GM12878 (cell line): ENCODE results near the gene VWA8. TPM values are rescaled to one million over a fixed set of nuclear protein-coding genes. Genes with fewer than 3 reads are reported as not detected.

Experiments
- ATAC-seq: fragments of 200-7000 bp; cut with Tn5 transposase; 3 replicates; pipeline ENCODE4 v1.9.1; 2020; ENCODE audit warnings: mild to moderate bottlenecking, moderate library complexity
- BruUV-seq: library from RNA; stranded (reverse); fragments of 400-500 nt; replicated peaks from 2 replicates; lab custom pipeline; 2021; lab: Mats Ljungman, UMichigan
- CTCF ChIA-PET: fragments of 300-600 bp; sonication (Branson Sonifier 250); formaldehyde crosslinking; extraction: SDS; loops from one replicate; lab custom pipeline; 2021; ENCODE audit warnings: inconsistent platforms; lab: Yijun Ruan, JAX
- POLR2A ChIA-PET: fragments of 350-600 bp; formaldehyde crosslinking; extraction: SDS; loops from one replicate; lab custom pipeline; 2021; ENCODE audit warnings: inconsistent platforms; lab: Charles Lee
- RAD21 ChIA-PET: fragments of 300-600 bp; sonication (Branson Sonifier 250); formaldehyde crosslinking; loops from one replicate; lab custom pipeline; 2023; ENCODE audit warnings: antibody characterized with exemption; ENCODE audit not compliant: unreplicated experiment; lab: Charles Lee
- SMC1A ChIA-PET: fragments of 300-600 bp; sonication (Branson Sonifier 250); formaldehyde crosslinking; loops from one replicate; lab custom pipeline; 2023; ENCODE audit not compliant: unreplicated experiment, uncharacterized antibody; lab: Charles Lee
- DNase-seq: peaks from one replicate; pipeline ENCODE4 v3.0.0-alpha.2; 2011; ENCODE audit warnings: low read depth, low spot score
- FAIRE-seq: peaks from 3 replicates; lab custom pipeline; 2011; peaks lifted over from hg19 to GRCh38; lab: Jason Lieb, UNC
- H2AFZ ChIP-seq: 2 replicates; pipeline ENCODE4 v1.6.0; 2011; ENCODE audit warnings: low read depth, low read length, control low read depth; ENCODE audit not compliant: control insufficient read depth
- H3K27ac ChIP-seq: 2 replicates; pipeline ENCODE4 v1.5.1; 2011; ENCODE audit warnings: control low read depth; ENCODE audit not compliant: control insufficient read depth, insufficient read depth
- H3K27me3 ChIP-seq, 2 experiments: replicated peaks in 1 of 2; 2 replicates each; pipeline versions ENCODE4 v1.6.0 to v1.6.1; 2011; ENCODE audit warnings: low read length in 1 of 2; ENCODE audit not compliant: control insufficient read depth in 2 of 2, insufficient read depth in 2 of 2
- H3K36me3 ChIP-seq, 2 experiments: 2 replicates each; pipeline ENCODE4 v1.5.1; 2011; ENCODE audit warnings: low read length in 1 of 2; ENCODE audit not compliant: control insufficient read depth in 2 of 2, insufficient read depth in 2 of 2
- H3K4me1 ChIP-seq: 2 replicates; pipeline ENCODE4 v1.6.1; 2011; ENCODE audit warnings: mild to moderate bottlenecking, low read length, moderate library complexity, mixed read lengths; ENCODE audit not compliant: control insufficient read depth, insufficient read depth
- H3K4me2 ChIP-seq: 2 replicates; pipeline ENCODE4 v1.6.0; 2011; ENCODE audit warnings: control low read depth; ENCODE audit not compliant: control insufficient read depth, insufficient read depth
- H3K4me3 ChIP-seq: fragments of 200-600 bp; sonication (generic); 2 replicates; pipeline ENCODE4 v1.5.1; 2016
- H3K79me2 ChIP-seq: 2 replicates; pipeline ENCODE4 v1.6.0; 2011; ENCODE audit warnings: low read length; ENCODE audit not compliant: control insufficient read depth, insufficient read depth
- H3K9ac ChIP-seq: 2 replicates; pipeline ENCODE4 v1.8.0; 2011; ENCODE audit warnings: low read length, control low read depth, mixed read lengths; ENCODE audit not compliant: control insufficient read depth, insufficient read depth
- H3K9me3 ChIP-seq: replicated peaks from 3 replicates; pipeline ENCODE4 v1.5.1; 2011; ENCODE audit warnings: mild to moderate bottlenecking, low read length; ENCODE audit not compliant: control insufficient read depth, insufficient read depth
- H4K20me1 ChIP-seq: 2 replicates; pipeline ENCODE4 v1.6.0; 2011; ENCODE audit not compliant: control insufficient read depth, insufficient read depth
- BCL11A ChIP-seq: IDR thresholded peaks from 2 replicates; pipeline ENCODE4 v1.6.1; 2011; ENCODE audit warnings: low read depth, low read length
- CREM ChIP-seq: IDR thresholded peaks from 2 replicates; pipeline ENCODE4 v1.6.1; 2014; ENCODE audit warnings: antibody characterized with exemption, low read depth
- KLF5 ChIP-seq: fragments of 450-650 bp; IDR thresholded peaks from 2 replicates; pipeline ENCODE4 v1.6.1; 2014; ENCODE audit warnings: mild to moderate bottlenecking; ENCODE audit not compliant: partially characterized antibody
- NFIC ChIP-seq: IDR thresholded peaks from 2 replicates; pipeline ENCODE4 v1.6.1; 2012; ENCODE audit warnings: low read depth, mild to moderate bottlenecking, inconsistent platforms, low read length, moderate library complexity
- NRF1 ChIP-seq: conservative IDR thresholded peaks from 2 replicates; pipeline ENCODE4 v1.6.1; 2011; ENCODE audit warnings: mild to moderate bottlenecking, low read depth, low read length, improper control_type of control experiment
- WRNIP1 ChIP-seq: IDR thresholded peaks from 2 replicates; pipeline ENCODE4 v1.6.1; 2011; ENCODE audit warnings: low read depth, low read length, improper control_type of control experiment, borderline replicate concordance
- YY1 ChIP-seq: IDR thresholded peaks from 2 replicates; pipeline ENCODE4 v1.6.1; 2011; ENCODE audit warnings: low read depth, mild to moderate bottlenecking, low read length
- WGBS: methylation state at CpG from one replicate; pipeline ENCODE4 v1.1.6; 2016; ENCODE audit warnings: low lambda C conversion rate; ENCODE audit not compliant: insufficient replicate concordance, insufficient coverage; ENCODE audit errors: missing lambda C conversion rate; 5-methylcytosine and 5-hydroxymethylcytosine counted together
- in situ Hi-C: fragments of 300-500 bp; cut with MboI; formaldehyde crosslinking; loops from 9 replicates; pipeline ENCODE4 v1.14.3; 2018; ENCODE audit warnings: mixed read lengths
- intact Hi-C: fragments of 100-400 bp; cut with micrococcal nuclease; formaldehyde crosslinking; loops from one replicate; pipeline ENCODE4 v1.14.2; 2022; ENCODE audit not compliant: unreplicated experiment
- polyA plus RNA-seq, 11 experiments: library from polyadenylated mRNA; depleted of rRNA in 4 of 11; unstranded in 6 of 11; stranded (reverse) in 5 of 11; fragments of >200 nt; fragmentation: Nextera tagmentation in 4 of 11; fragmentation: Illumina TruSeq in 1 of 11; extraction: Ambion mirVana in 4 of 11; extraction: Trizol in 1 of 11; gene quantifications; 1 replicate in 1 of 11; 2 replicates in 10 of 11; pipeline versions ENCODE4 v1.2.1 to v1.2.3, GENCODE V29; 2011 to 2016; ENCODE audit warnings: inconsistent platforms in 2 of 11, missing spikeins in 2 of 11, low read depth in 1 of 11
- total RNA-seq, 4 experiments: library from RNA; depleted of rRNA in 3 of 4; stranded (reverse); fragments of >200 nt in 3 of 4; fragmentation: Illumina TruSeq in 1 of 4; extraction: Trizol in 1 of 4; gene quantifications; 2 replicates each; pipeline versions ENCODE4 v1.2.1 to v1.2.3, GENCODE V29; 2013 to 2021
- TF ChIP-seq, protein P1 (sequence below): IDR thresholded peaks from 2 replicates; pipeline ENCODE4 v1.6.1; 2011; ENCODE audit warnings: mild to moderate bottlenecking, low read depth, low read length, moderate library complexity; ENCODE audit not compliant: insufficient replicate concordance
- TF ChIP-seq, protein P2 (sequence below): IDR thresholded peaks from 2 replicates; pipeline ENCODE4 v1.6.1; 2012; ENCODE audit warnings: improper control_type of control experiment, low read depth, low read length; ENCODE audit not compliant: insufficient replicate concordance
- TF ChIP-seq, protein P3 (sequence below): IDR thresholded peaks from 2 replicates; pipeline ENCODE4 v1.6.1; 2011; ENCODE audit warnings: low read depth, mild to moderate bottlenecking, low read length, moderate library complexity, borderline replicate concordance; ENCODE audit errors: extremely low read depth
- TF ChIP-seq, protein P4 (sequence below): fragments of 450-650 bp; IDR thresholded peaks from 2 replicates; pipeline ENCODE4 v1.6.1; 2017; ENCODE audit warnings: mild to moderate bottlenecking, moderate library complexity

VWA8 gene
- total and polyA plus RNA-seq, 10 of the 15 experiments (the other 5 are each of a cell fraction or from before 2014, with no cell fraction given), result 3.0 to 21.8 (median 13.5) TPM

DNA sequence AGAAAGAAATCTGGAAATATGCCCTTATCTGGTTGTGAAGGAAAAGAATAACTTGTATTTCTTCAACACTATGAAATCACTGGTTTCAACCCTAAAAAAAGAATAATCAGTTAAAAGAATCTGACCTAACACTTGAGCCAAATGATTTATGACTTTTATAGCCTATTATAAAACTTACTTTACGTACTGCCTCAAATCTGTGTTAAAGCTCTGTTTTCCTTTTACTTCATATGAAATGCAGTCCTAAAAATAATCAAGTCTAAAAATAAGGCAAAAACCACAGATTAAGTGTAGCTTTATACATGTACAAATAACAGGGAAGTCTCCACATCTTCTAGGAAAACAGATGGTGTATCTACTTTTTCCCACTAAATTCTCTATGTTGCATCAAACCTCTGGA lies 101.3 kb downstream of the VWA8 start (continued):
- TF ChIP-seq, protein P1, sequence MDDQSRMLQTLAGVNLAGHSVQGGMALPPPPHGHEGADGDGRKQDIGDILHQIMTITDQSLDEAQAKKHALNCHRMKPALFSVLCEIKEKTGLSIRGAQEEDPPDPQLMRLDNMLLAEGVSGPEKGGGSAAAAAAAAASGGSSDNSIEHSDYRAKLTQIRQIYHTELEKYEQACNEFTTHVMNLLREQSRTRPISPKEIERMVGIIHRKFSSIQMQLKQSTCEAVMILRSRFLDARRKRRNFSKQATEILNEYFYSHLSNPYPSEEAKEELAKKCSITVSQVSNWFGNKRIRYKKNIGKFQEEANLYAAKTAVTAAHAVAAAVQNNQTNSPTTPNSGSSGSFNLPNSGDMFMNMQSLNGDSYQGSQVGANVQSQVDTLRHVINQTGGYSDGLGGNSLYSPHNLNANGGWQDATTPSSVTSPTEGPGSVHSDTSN, result no peak
- TF ChIP-seq, all 136 proteins: peak for 0

DNA sequence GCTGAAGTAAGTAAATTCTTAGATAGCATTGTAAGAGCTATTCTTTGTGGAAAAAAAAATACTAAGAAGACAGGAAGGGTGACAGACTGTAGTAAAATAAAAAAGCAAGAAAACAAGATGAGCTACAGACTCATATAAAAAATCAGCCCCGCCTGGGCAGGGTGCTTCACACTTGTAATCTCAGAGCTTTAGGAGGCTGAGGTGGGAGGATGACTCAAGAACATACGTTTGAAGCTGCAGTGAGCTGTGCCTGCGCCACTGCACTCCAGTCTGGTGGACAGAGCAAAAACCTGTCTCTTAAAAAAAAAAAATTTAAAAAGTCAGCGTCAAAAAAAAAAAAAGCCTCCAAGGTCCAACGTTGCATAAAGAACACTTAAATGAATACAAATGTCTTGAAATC lies 102.1 kb downstream of the VWA8 start:
- no peak overlapping the region for H3K9ac ChIP-seq
- ChIA-PET POLR2A (interaction anchor here (0.6 to 0.7 kb wide), 2 partner anchors 45 to 55 kb away, joined by 3 to 4 read pairs; no protein-coding TSS in a partner anchor), SMC1A (interaction anchor here (1.3 to 1.6 kb wide), 2 partner anchors 11 to 46 kb away, joined by 3 read pairs; no protein-coding TSS in a partner anchor), RAD21 (no interaction called here), CTCF (interaction anchor here (0.7 to 2.3 kb wide), 4 partner anchors 9 to 1685 kb away, joined by 3 to 8 read pairs (median 4); no protein-coding TSS in a partner anchor)
- no peak for FAIRE-seq
- H3K9me3 ChIP-seq, result no peaks in the 10 kb centered on the region; the same call in 2 of the 3 replicates
- no peak overlapping the region for H3K4me3 ChIP-seq
- DNase-seq, result no peak
- no TSS peak for BruUV-seq
- in situ Hi-C loops (no loop called here), intact Hi-C loops (no loop called here)
- no peak for ATAC-seq
- H3K27me3 ChIP-seq, result no peaks in the 10 kb centered on the region
- H2AFZ ChIP-seq, result no peak overlapping the region
- H3K4me2 ChIP-seq, result no peak overlapping the region
- H3K79me2 ChIP-seq, result no peaks in the 10 kb centered on the region
- H3K4me1 ChIP-seq, result peaks cover 5% of the 10 kb centered on the region; the same call in 1 of the 2 replicates
- H3K36me3 ChIP-seq, result no peaks in the 10 kb centered on the region; a peak in 1 of 4 replicates
- H4K20me1 ChIP-seq, result no peaks in the 10 kb centered on the region
- 98% methylated on average over 5 of the region's 5 CpGs for WGBS
- TF ChIP-seq WRNIP1, result no peak
- TF ChIP-seq, protein P2, sequence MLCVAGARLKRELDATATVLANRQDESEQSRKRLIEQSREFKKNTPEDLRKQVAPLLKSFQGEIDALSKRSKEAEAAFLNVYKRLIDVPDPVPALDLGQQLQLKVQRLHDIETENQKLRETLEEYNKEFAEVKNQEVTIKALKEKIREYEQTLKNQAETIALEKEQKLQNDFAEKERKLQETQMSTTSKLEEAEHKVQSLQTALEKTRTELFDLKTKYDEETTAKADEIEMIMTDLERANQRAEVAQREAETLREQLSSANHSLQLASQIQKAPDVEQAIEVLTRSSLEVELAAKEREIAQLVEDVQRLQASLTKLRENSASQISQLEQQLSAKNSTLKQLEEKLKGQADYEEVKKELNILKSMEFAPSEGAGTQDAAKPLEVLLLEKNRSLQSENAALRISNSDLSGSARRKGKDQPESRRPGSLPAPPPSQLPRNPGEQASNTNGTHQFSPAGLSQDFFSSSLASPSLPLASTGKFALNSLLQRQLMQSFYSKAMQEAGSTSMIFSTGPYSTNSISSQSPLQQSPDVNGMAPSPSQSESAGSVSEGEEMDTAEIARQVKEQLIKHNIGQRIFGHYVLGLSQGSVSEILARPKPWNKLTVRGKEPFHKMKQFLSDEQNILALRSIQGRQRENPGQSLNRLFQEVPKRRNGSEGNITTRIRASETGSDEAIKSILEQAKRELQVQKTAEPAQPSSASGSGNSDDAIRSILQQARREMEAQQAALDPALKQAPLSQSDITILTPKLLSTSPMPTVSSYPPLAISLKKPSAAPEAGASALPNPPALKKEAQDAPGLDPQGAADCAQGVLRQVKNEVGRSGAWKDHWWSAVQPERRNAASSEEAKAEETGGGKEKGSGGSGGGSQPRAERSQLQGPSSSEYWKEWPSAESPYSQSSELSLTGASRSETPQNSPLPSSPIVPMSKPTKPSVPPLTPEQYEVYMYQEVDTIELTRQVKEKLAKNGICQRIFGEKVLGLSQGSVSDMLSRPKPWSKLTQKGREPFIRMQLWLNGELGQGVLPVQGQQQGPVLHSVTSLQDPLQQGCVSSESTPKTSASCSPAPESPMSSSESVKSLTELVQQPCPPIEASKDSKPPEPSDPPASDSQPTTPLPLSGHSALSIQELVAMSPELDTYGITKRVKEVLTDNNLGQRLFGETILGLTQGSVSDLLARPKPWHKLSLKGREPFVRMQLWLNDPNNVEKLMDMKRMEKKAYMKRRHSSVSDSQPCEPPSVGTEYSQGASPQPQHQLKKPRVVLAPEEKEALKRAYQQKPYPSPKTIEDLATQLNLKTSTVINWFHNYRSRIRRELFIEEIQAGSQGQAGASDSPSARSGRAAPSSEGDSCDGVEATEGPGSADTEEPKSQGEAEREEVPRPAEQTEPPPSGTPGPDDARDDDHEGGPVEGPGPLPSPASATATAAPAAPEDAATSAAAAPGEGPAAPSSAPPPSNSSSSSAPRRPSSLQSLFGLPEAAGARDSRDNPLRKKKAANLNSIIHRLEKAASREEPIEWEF, result no peak
- no peak for TF ChIP-seq BCL11A
- TF ChIP-seq YY1, result no peak
- TF ChIP-seq CREM, result no peak
- no peak for TF ChIP-seq NRF1
- TF ChIP-seq KLF5, result no peak
- TF ChIP-seq, protein P3, sequence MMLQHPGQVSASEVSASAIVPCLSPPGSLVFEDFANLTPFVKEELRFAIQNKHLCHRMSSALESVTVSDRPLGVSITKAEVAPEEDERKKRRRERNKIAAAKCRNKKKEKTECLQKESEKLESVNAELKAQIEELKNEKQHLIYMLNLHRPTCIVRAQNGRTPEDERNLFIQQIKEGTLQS, result no peak
- TF ChIP-seq, protein P4, sequence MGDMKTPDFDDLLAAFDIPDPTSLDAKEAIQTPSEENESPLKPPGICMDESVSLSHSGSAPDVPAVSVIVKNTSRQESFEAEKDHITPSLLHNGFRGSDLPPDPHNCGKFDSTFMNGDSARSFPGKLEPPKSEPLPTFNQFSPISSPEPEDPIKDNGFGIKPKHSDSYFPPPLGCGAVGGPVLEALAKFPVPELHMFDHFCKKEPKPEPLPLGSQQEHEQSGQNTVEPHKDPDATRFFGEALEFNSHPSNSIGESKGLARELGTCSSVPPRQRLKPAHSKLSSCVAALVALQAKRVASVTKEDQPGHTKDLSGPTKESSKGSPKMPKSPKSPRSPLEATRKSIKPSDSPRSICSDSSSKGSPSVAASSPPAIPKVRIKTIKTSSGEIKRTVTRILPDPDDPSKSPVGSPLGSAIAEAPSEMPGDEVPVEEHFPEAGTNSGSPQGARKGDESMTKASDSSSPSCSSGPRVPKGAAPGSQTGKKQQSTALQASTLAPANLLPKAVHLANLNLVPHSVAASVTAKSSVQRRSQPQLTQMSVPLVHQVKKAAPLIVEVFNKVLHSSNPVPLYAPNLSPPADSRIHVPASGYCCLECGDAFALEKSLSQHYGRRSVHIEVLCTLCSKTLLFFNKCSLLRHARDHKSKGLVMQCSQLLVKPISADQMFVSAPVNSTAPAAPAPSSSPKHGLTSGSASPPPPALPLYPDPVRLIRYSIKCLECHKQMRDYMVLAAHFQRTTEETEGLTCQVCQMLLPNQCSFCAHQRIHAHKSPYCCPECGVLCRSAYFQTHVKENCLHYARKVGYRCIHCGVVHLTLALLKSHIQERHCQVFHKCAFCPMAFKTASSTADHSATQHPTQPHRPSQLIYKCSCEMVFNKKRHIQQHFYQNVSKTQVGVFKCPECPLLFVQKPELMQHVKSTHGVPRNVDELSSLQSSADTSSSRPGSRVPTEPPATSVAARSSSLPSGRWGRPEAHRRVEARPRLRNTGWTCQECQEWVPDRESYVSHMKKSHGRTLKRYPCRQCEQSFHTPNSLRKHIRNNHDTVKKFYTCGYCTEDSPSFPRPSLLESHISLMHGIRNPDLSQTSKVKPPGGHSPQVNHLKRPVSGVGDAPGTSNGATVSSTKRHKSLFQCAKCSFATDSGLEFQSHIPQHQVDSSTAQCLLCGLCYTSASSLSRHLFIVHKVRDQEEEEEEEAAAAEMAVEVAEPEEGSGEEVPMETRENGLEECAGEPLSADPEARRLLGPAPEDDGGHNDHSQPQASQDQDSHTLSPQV, result no peak
- TF ChIP-seq NFIC, result no peak
- no peak overlapping the region for H3K27ac ChIP-seq
